Brain microvascular endothelial cell (primary cell): ENCODE data around the gene ADM.
A peak's percentile ranks its signal among the peaks of the same experiment; 100 is the strongest.

ENCODE experiments used
- DNase-seq: peaks from one replicate; pipeline ENCODE4 v3.0.0-alpha.2; 2020
- H3K27ac ChIP-seq: fragments of 250-450 bp; sonication (Bioruptor Pico); 2 replicates; pipeline ENCODE4 v1.5.1; 2020; ENCODE audit warnings: mild to moderate bottlenecking, moderate library complexity
- H3K27me3 ChIP-seq: fragments of 250-450 bp; sonication (Bioruptor Pico); replicated peaks from 2 replicates; pipeline ENCODE4 v1.5.1; 2020; ENCODE audit warnings: mild to moderate bottlenecking
- H3K36me3 ChIP-seq: fragments of 250-450 bp; sonication (Bioruptor Pico); replicated peaks from 2 replicates; pipeline ENCODE4 v1.5.1; 2020; ENCODE audit warnings: mild to moderate bottlenecking
- H3K4me3 ChIP-seq: 2 replicates; pipeline ENCODE4 v1.5.1; 2011; ENCODE audit warnings: low read depth, mild to moderate bottlenecking, control low read depth, low read length, moderate library complexity
- CTCF ChIP-seq: IDR thresholded peaks from 2 replicates; pipeline ENCODE4 v1.5.1; 2011; ENCODE audit warnings: low read depth, mild to moderate bottlenecking, moderate library complexity, low read length, control low read depth, inconsistent platforms; ENCODE audit errors: missing control alignments
- in situ Hi-C: cut with HindIII; loops from 2 replicates; pipeline ENCODE4 v1.10.0; 2017; ENCODE audit warnings: low sequenced_read_pairs, low pct_ligation_motif_present

The ADM gene

GRCh38 chr11:10305964-10306918 is 1.4 kb downstream of the ADM start:
- Histone ChIP-seq H3K27ac (peak overlapping the region; percentile 62), H3K36me3 (peaks cover 20% of the 10 kb centered on the region), H3K4me3 (peak overlapping the region; percentile 95), H3K27me3 (no peaks in the 10 kb centered on the region)
- no peak for DNase-seq
- in situ Hi-C loops = loop anchor here (25.0 kb wide), 1 partner anchor 319 kb away; no protein-coding TSS in a partner anchor
- TF ChIP-seq CTCF = peak; percentile 6

- TF ChIP-seq CTCF = no peak
- DNase-seq = no peak
- peak overlapping the region; percentile 95 for H3K4me3 ChIP-seq
- in situ Hi-C loops = loop anchor here (25.0 kb wide), 1 partner anchor 320 kb away; no protein-coding TSS in a partner anchor
- no peaks in the 10 kb centered on the region for H3K27me3 ChIP-seq
- peaks cover 20% of the 10 kb centered on the region for H3K36me3 ChIP-seq
- peak overlapping the region; percentile 62 for H3K27ac ChIP-seq
Observed at GRCh38 chr11:10307022-10307399, 2.1 kb downstream of the ADM start.

- Histone ChIP-seq H3K4me3 (peak overlapping the region; percentile 95), H3K27me3 (no peaks in the 10 kb centered on the region), H3K36me3 (peaks cover 20% of the 10 kb centered on the region), H3K27ac (peak overlapping the region; percentile 62)
- DNase-seq = peak; percentile 82
- peak; percentile 82 for TF ChIP-seq CTCF
- in situ Hi-C loops = loop anchor here (25.0 kb wide), 1 partner anchor 320 kb away; no protein-coding TSS in a partner anchor
Observed at GRCh38 chr11:10307400-10308200, 2.7 kb downstream of the ADM start.

GRCh38 chr11:10308201-10308954 is 3.5 kb downstream of the ADM start:
- in situ Hi-C loops = loop anchor here (25.0 kb wide), 1 partner anchor 321 kb away; no protein-coding TSS in a partner anchor

More at GRCh38 chr11:10308201-10308954, 3.5 kb downstream of the ADM start:
- Histone ChIP-seq H3K27ac (peak overlapping the region; percentile 62), H3K4me3 (peak overlapping the region; percentile 95), H3K36me3 (peaks cover 20% of the 10 kb centered on the region), H3K27me3 (no peaks in the 10 kb centered on the region)
- DNase-seq = no peak
- TF ChIP-seq CTCF = no peak
